GM23338 (cell line): ENCODE measurements around the gene KLC1. TPM values are rescaled to one million over a fixed set of nuclear protein-coding genes. Genes with fewer than 3 reads are reported as not detected.

Source experiments
- ATAC-seq: fragments of 200-7000 bp; cut with Tn5 transposase; 3 replicates; pipeline ENCODE4 v1.9.1; 2020
- DNase-seq: peaks from one replicate; pipeline ENCODE4 v3.0.0-alpha.2; 2015; ENCODE audit warnings: low spot score
- H2AFZ ChIP-seq: fragments of 200-600 bp; sonication (generic); 2 replicates; pipeline ENCODE4 v1.8.0; 2016; ENCODE audit warnings: antibody characterized with exemption, mild to moderate bottlenecking, moderate library complexity
- H3F3A ChIP-seq: fragments of 200-600 bp; sonication (generic); replicated peaks from 2 replicates; pipeline ENCODE4 v1.8.0; 2017; ENCODE audit warnings: antibody characterized with exemption, mixed run types, low read depth
- H3K27ac ChIP-seq: fragments of 200-600 bp; sonication (generic); 2 replicates; pipeline ENCODE4 v1.6.1; 2016; ENCODE audit warnings: low read depth
- H3K27me3 ChIP-seq: fragments of 200-600 bp; sonication (generic); 2 replicates; pipeline ENCODE4 v1.8.0; 2016; ENCODE audit warnings: mild to moderate bottlenecking, mixed run types, moderate library complexity; ENCODE audit not compliant: insufficient read depth
- H3K36me3 ChIP-seq: fragments of 200-600 bp; sonication (generic); 2 replicates; pipeline ENCODE4 v1.8.0; 2016; ENCODE audit warnings: mild to moderate bottlenecking; ENCODE audit not compliant: insufficient read depth
- H3K4me1 ChIP-seq: fragments of 200-600 bp; sonication (generic); 2 replicates; pipeline ENCODE4 v1.8.0; 2016; ENCODE audit warnings: mild to moderate bottlenecking, moderate library complexity; ENCODE audit not compliant: insufficient read depth
- H3K4me2 ChIP-seq: fragments of 200-600 bp; sonication (generic); 2 replicates; pipeline ENCODE4 v1.7.1; 2017; ENCODE audit warnings: mixed run types
- H3K4me3 ChIP-seq: fragments of 200-600 bp; sonication (generic); 2 replicates; pipeline ENCODE4 v1.6.1; 2016; ENCODE audit warnings: mixed run types
- H3K79me2 ChIP-seq: fragments of 200-600 bp; sonication (generic); replicated peaks from 2 replicates; pipeline ENCODE4 v1.8.0; 2017; ENCODE audit warnings: mild to moderate bottlenecking; ENCODE audit not compliant: insufficient read depth
- H3K9me2 ChIP-seq: fragments of 200-600 bp; sonication (generic); 2 replicates; pipeline ENCODE4 v1.8.0; 2017; ENCODE audit not compliant: insufficient read depth
- H4K20me1 ChIP-seq: fragments of 200-600 bp; sonication (generic); replicated peaks from 2 replicates; pipeline ENCODE4 v1.8.0; 2017; ENCODE audit warnings: mild to moderate bottlenecking; ENCODE audit not compliant: insufficient read depth
- H3K27ac Mint-ChIP-seq: 2 replicates; pipeline ENCODE4 v1.8.0; 2020; ENCODE audit warnings: inconsistent platforms, mild to moderate bottlenecking, moderate library complexity, mixed read lengths
- H3K27me3 Mint-ChIP-seq: 3 replicates; pipeline ENCODE4 v1.8.0; 2022; ENCODE audit warnings: low read depth, mild to moderate bottlenecking, moderate library complexity, mixed read lengths, inconsistent platforms; ENCODE audit not compliant: insufficient read depth, poor library complexity
- H3K36me3 Mint-ChIP-seq: 3 replicates; pipeline ENCODE4 v1.8.0; 2021; ENCODE audit warnings: low read depth, mild to moderate bottlenecking, inconsistent platforms, moderate library complexity, mixed read lengths
- H3K4me1 Mint-ChIP-seq: 3 replicates; pipeline ENCODE4 v1.8.0; 2020; ENCODE audit warnings: mild to moderate bottlenecking, inconsistent platforms, mixed read lengths
- H3K4me3 Mint-ChIP-seq: 3 replicates; pipeline ENCODE4 v1.8.0; 2021; ENCODE audit warnings: moderate library complexity, mild to moderate bottlenecking, inconsistent platforms, mixed read lengths
- H3K9me3 Mint-ChIP-seq: 3 replicates; pipeline ENCODE4 v1.8.0; 2020; ENCODE audit warnings: moderate library complexity, mild to moderate bottlenecking, inconsistent platforms, mixed read lengths
- CREB1 ChIP-seq: fragments of 250-450 bp; sonication (Bioruptor Pico); IDR thresholded peaks from 2 replicates; pipeline ENCODE4 v1.5.0; 2020; ENCODE audit warnings: low read depth, mild to moderate bottlenecking, moderate library complexity
- EZH2 ChIP-seq: fragments of 200-600 bp; sonication (generic); IDR thresholded peaks from one replicate; pipeline ENCODE4 v1.8.0; 2017; ENCODE audit warnings: antibody characterized with exemption, mild to moderate bottlenecking, low read depth; ENCODE audit not compliant: unreplicated experiment
- EZH2phosphoT487 ChIP-seq: fragments of 200-600 bp; sonication (generic); IDR thresholded peaks from one replicate; pipeline ENCODE4 v1.8.1; 2018; ENCODE audit warnings: antibody characterized with exemption; ENCODE audit not compliant: unreplicated experiment
- JUNB ChIP-seq: IDR thresholded peaks from one replicate; pipeline ENCODE4 v1.6.1; 2016; ENCODE audit warnings: antibody characterized with exemption; ENCODE audit not compliant: unreplicated experiment
- NANOG ChIP-seq: IDR thresholded peaks from 2 replicates; pipeline ENCODE4 v1.6.1; 2016; ENCODE audit warnings: antibody characterized with exemption, borderline replicate concordance
- STAT1 ChIP-seq: IDR thresholded peaks from one replicate; pipeline ENCODE4 v1.6.1; 2016; ENCODE audit warnings: antibody characterized with exemption; ENCODE audit not compliant: unreplicated experiment
- ZNF114 ChIP-seq: fragments of 250-450 bp; sonication (Bioruptor Pico); IDR thresholded peaks from 2 replicates; pipeline ENCODE4 v1.5.0; 2020; ENCODE audit warnings: mild to moderate bottlenecking, moderate library complexity
- ZNF462 ChIP-seq: fragments of 250-450 bp; sonication (Bioruptor Pico); IDR thresholded peaks from 2 replicates; pipeline ENCODE4 v1.5.0; 2020; ENCODE audit warnings: mild to moderate bottlenecking, moderate library complexity
- polyA plus RNA-seq: library from polyadenylated mRNA; unstranded; fragments of >200 nt; fragmentation: Nextera tagmentation; extraction: Ambion mirVana; gene quantifications from 2 replicates; pipeline ENCODE4 v1.2.1, GENCODE V29; 2016
- total RNA-seq: library from RNA; depleted of rRNA; stranded (reverse); fragments of >200 nt; shearing (Covaris generic); gene quantifications from 2 replicates; pipeline ENCODE4 v1.2.3, GENCODE V29; 2014
- TF ChIP-seq, protein P1 (sequence below): IDR thresholded peaks from 2 replicates; pipeline ENCODE4 v1.6.1; 2016; ENCODE audit warnings: antibody characterized with exemption
- TF ChIP-seq, protein P2 (sequence below): IDR thresholded peaks from one replicate; pipeline ENCODE4 v1.6.1; 2018; ENCODE audit warnings: antibody characterized with exemption; ENCODE audit not compliant: unreplicated experiment

The KLC1 gene
- total and polyA plus RNA-seq, 2 experiments from 2014 or later, result 165 to 308 TPM

- no peak overlapping the region for H3K4me3 ChIP-seq
- Mint-ChIP-seq H3K27ac (no peak overlapping the region), H3K4me3 (no peak overlapping the region), H3K4me1 (peaks cover 36% of the 10 kb centered on the region), H3K36me3 (peaks cover 17% of the 10 kb centered on the region), H3K27me3 (peaks cover 16% of the 10 kb centered on the region), H3K9me3 (no peaks in the 10 kb centered on the region)
- H3K79me2 ChIP-seq, result no peaks in the 10 kb centered on the region
- no peaks in the 10 kb centered on the region for H4K20me1 ChIP-seq
- H3K36me3 ChIP-seq, result no peaks in the 10 kb centered on the region
- no peaks in the 10 kb centered on the region for H3K9me2 ChIP-seq
- no peak for ATAC-seq
- H3K4me2 ChIP-seq, result no peak overlapping the region
- H3K27me3 ChIP-seq, result no peaks in the 10 kb centered on the region
- no peak overlapping the region for H2AFZ ChIP-seq
- no peaks in the 10 kb centered on the region for H3K4me1 ChIP-seq
- H3F3A ChIP-seq, result no peaks in the 10 kb centered on the region
- TF ChIP-seq ZNF462 (CRISPR knock-in tag), result no peak
- DNase-seq, result no peak
- no peak overlapping the region for H3K27ac ChIP-seq
Observed at GRCh38 chr14:103740991-103741689, 112.1 kb downstream of the KLC1 start.

DNA sequence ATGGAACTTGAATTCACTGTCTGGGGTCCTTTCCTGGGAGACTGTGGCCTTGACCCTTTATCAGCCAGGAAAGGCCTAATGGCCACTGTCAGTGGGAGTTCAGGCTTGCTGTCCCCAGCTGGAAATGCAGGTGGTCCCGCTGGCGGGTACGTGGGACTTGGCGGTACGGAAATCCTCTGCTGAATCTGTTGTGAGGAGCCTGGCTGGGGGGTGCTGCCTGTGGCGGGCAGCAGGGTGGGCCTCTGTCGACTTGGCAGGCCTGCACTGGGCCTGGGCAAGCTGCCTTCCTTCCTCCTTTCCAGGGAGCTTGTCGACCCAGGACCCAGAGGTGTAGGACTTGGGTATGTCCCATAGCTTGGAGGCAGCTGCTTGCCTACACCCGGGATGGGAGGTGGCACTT, 112.9 kb downstream of the KLC1 start:
- no peak overlapping the region for H3K4me2 ChIP-seq
- no peaks in the 10 kb centered on the region for H3K9me2 ChIP-seq
- Mint-ChIP-seq H3K9me3 (no peaks in the 10 kb centered on the region), H3K27ac (no peak overlapping the region), H3K27me3 (peaks cover 16% of the 10 kb centered on the region), H3K4me3 (no peak overlapping the region), H3K4me1 (peaks cover 36% of the 10 kb centered on the region), H3K36me3 (peaks cover 17% of the 10 kb centered on the region)
- no peaks in the 10 kb centered on the region for H4K20me1 ChIP-seq
- no peaks in the 10 kb centered on the region for H3K27me3 ChIP-seq
- H3K27ac ChIP-seq, result no peak overlapping the region
- no peak overlapping the region for H3K4me3 ChIP-seq
- no peaks in the 10 kb centered on the region for H3K36me3 ChIP-seq
- no peak for DNase-seq
- H3F3A ChIP-seq, result no peaks in the 10 kb centered on the region
- H3K4me1 ChIP-seq, result no peaks in the 10 kb centered on the region
- no peak overlapping the region for H2AFZ ChIP-seq
- no peak for ATAC-seq
- no peaks in the 10 kb centered on the region for H3K79me2 ChIP-seq
- no peak for TF ChIP-seq ZNF114 (CRISPR knock-in tag)
- no peak for TF ChIP-seq JUNB
- TF ChIP-seq, protein P1, sequence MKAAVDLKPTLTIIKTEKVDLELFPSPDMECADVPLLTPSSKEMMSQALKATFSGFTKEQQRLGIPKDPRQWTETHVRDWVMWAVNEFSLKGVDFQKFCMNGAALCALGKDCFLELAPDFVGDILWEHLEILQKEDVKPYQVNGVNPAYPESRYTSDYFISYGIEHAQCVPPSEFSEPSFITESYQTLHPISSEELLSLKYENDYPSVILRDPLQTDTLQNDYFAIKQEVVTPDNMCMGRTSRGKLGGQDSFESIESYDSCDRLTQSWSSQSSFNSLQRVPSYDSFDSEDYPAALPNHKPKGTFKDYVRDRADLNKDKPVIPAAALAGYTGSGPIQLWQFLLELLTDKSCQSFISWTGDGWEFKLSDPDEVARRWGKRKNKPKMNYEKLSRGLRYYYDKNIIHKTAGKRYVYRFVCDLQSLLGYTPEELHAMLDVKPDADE, result no peak
- TF ChIP-seq EZH2, result no peak
- TF ChIP-seq NANOG, result no peak
- TF ChIP-seq EZH2phosphoT487, result no peak
- TF ChIP-seq CREB1 (CRISPR knock-in tag), result no peak
- TF ChIP-seq STAT1, result no peak
- TF ChIP-seq, protein P2, sequence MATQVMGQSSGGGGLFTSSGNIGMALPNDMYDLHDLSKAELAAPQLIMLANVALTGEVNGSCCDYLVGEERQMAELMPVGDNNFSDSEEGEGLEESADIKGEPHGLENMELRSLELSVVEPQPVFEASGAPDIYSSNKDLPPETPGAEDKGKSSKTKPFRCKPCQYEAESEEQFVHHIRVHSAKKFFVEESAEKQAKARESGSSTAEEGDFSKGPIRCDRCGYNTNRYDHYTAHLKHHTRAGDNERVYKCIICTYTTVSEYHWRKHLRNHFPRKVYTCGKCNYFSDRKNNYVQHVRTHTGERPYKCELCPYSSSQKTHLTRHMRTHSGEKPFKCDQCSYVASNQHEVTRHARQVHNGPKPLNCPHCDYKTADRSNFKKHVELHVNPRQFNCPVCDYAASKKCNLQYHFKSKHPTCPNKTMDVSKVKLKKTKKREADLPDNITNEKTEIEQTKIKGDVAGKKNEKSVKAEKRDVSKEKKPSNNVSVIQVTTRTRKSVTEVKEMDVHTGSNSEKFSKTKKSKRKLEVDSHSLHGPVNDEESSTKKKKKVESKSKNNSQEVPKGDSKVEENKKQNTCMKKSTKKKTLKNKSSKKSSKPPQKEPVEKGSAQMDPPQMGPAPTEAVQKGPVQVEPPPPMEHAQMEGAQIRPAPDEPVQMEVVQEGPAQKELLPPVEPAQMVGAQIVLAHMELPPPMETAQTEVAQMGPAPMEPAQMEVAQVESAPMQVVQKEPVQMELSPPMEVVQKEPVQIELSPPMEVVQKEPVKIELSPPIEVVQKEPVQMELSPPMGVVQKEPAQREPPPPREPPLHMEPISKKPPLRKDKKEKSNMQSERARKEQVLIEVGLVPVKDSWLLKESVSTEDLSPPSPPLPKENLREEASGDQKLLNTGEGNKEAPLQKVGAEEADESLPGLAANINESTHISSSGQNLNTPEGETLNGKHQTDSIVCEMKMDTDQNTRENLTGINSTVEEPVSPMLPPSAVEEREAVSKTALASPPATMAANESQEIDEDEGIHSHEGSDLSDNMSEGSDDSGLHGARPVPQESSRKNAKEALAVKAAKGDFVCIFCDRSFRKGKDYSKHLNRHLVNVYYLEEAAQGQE, result no peak
